Stimulated activated CD4-positive, alpha-beta T cell treated with anti-CD3 and anti-CD28 coated beads, Interleukin-12 subunit alpha, Interleukin-12 subunit beta, amount 100 ng/mL, for 48 hours (primary cell): ENCODE data around the gene SUFU.
A peak's percentile ranks its signal among the peaks of the same experiment; 100 is the strongest.
"Not testable (repeated sequence)": the region's sequence is repeated elsewhere in the genome, so short reads cannot be mapped to it uniquely, and the experiment has no call there.

Source experiments
- DNase-seq, 3 donors: peaks; one replicate each; pipeline ENCODE4 v3.0.0-alpha.2; 2020; ENCODE audit warnings: low read depth in 2 of 3, low spot score in 1 of 3

Gene SUFU

DNA sequence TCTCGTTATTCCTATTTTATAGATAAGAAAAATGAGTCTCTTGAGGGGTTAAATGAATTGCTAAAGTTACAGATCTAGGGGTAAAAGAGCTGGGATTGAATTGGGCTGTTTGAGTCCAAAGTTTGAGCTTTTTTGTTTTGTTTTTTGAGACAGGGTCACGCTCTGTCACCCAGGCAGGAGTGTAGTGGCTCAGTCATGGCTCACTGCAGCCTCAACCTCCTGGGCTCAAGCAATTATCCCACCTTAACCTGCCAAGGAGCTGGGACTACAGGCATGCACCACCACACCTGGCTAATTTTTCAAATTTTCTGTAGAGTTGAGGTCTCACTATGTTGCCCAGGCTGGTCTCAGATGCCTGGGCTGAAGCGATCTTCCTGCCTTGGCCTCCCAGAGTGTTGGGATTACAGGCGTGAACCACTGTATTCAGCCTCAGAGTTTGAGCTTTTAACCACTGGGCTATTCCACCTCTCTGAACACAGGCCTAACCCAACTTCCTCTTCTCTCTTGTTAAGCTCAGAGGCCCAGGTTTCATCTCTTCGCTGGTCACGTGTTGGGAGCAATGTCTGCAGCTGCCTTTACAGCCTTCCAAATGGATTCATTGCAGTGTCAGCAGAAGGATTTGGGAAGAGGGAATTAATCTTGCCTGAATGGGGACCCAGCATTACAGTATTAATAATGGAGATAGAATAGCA is 8.0 kb downstream of the SUFU start:
- no peak for DNase-seq

GRCh38 chr10:102514487-102515311 is 10.9 kb downstream of the SUFU start:
- no peak for DNase-seq

- no peak for DNase-seq
Observed at GRCh38 chr10:102515724-102516123, 12.0 kb downstream of the SUFU start.

GRCh38 chr10:102517553-102517952 is 13.8 kb downstream of the SUFU start:
- DNase-seq, result no peak

GRCh38 chr10:102519246-102519825 is 15.6 kb downstream of the SUFU start:
- no peak for DNase-seq

DNA sequence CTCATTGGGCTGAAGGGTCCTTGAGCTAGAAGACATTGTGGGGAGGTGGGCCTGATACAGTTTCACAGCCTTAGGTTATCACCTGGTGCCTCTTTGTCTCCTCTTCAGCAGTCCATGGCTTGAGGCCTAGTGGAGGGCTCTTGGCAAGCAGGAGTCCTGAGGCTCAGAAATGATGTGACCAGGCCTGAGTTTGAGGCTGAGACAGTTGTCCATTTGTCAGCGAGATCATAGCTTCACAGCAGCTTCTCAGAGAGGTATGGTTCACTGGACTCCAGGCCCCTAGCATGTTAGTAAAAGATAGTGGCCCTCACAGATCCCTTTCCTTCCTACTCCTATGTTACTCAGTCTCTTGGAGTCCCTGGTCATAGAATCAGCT is 19.1 kb downstream of the SUFU start:
- DNase-seq, result no peak

GRCh38 chr10:102523250-102524029 is 19.7 kb downstream of the SUFU start:
- DNase-seq, result no peak

GRCh38 chr10:102524746-102525145 is 21.0 kb downstream of the SUFU start:
- no peak for DNase-seq

GRCh38 chr10:102527546-102527945 is 23.8 kb downstream of the SUFU start:
- DNase-seq, result no peak

DNA sequence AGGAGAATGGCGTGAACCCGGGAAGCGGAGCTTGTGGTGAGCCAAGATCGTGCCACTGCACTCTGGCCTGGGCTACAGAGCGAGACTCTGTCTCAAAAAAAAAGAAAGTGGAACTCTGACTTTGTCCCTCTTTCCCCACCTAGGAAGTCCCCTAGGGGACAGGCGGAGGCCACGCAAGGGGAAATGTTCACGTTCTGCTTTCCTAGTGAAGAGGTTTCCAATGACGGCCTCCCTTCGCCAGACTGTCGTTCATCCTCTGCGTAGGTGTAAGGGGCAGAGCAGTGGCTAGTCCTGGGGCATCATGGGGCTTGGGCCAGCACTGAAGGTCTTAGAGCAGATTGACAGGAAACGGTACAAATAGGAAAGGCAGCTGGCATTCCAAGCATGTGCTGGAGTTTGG is 30.6 kb downstream of the SUFU start:
- DNase-seq, result no peak

DNA sequence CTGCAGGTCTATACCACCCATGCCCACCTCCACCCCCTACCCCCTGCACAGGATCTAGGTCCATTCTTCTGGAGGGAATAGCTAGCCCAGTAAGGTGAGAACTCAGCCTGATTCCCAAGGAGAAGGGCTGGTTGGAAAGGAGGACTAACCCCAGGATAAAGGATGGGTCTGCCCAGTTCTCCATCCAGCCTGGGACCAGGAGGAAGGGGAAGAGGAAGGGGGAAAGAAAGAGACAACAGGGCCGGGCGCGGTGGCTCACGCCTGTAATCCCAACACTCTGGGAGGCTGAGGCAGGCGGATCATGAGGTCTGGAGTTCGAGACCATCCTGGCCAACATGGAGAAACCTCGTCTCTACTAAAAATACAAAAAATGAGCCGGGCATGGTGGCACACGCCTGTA is 31.2 kb downstream of the SUFU start:
- not testable (repeated sequence) for DNase-seq

- no peak for DNase-seq
Observed at GRCh38 chr10:102535481-102536147, 31.8 kb downstream of the SUFU start.

DNA sequence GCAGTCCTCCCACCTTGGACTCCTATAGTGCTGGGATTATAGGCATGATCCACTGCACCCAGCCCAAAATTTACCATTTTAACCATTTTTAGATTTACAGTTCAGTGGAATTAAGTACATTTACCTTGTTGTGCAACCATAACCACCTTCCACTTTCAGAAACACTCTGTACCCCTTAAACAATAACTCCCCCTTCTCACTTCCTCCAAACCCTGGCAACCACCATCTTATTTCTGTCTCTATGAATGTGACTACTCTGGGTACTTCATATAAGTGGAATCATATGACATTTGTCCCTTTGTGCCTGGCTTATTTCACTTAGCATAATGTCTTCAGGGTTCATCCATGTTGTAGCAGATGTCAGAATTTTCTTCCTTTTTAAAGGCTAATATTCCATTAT is 33.6 kb downstream of the SUFU start:
- DNase-seq, result no peak

GRCh38 chr10:102537948-102538347 is 34.2 kb downstream of the SUFU start:
- DNase-seq, result no peak

GRCh38 chr10:102538811-102539210 is 35.0 kb downstream of the SUFU start:
- no peak for DNase-seq

DNA sequence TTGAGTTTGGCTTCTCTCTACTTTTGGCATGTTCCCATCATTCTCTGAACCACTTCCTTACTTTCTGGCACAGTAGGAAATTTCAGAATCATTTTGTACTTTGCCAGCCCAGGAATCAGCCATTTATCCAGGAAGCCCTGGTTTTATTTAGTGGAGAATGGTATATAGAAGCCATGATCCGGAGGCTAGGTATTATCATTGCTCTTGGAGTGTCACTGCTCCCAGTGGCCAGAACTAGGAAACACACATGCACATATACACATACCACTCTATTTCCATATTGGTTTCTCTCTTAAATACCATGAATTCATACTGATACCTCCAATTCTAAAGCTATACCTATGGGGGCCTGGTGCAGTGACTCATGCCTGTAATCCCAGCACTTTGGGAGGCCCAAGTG is 36.3 kb downstream of the SUFU start:
- DNase-seq, result peak in 2 of 3 donors; percentile 1 to 6

GRCh38 chr10:102542800-102543418 is 39.1 kb downstream of the SUFU start:
- no peak for DNase-seq

- no peak for DNase-seq
Observed at GRCh38 chr10:102545265-102545871, 41.6 kb downstream of the SUFU start.

DNA sequence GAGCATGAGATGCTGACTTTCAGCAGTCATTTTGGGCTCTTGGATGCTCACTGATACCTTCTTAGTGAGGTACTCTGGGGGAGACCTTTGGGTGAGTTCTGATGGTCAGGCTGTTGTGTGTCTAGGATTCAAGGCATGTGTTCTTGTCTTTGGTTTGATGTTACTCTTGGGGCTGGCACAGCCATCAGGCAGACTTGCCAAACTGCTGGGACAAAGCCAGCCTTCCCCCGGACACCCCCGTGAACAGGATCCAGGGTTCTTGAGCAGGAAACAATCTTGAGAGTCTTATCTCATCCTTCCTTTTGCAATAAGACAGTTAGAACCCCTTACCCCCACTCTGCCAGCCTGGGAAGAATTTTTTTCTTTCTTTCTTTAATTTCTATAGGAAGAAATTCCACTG is 42.2 kb downstream of the SUFU start:
- DNase-seq, result no peak
